K562 (cell line): ENCODE measurements around the gene CTDSPL. TPM values are rescaled to one million over a fixed set of nuclear protein-coding genes. Genes with fewer than 3 reads are reported as not detected.

Source experiments
- ATF1 ChIP-seq, 2 experiments: fragments of 450-650 bp in 1 of 2; IDR thresholded peaks; 2 replicates each; pipeline ENCODE4 v1.6.1; 2016; ENCODE audit warnings: missing compliant biosample characterization in 1 of 2, missing genetic modification characterization in 1 of 2
- CCAR2 ChIP-seq: fragments of 200-400 bp; formaldehyde crosslinking; IDR thresholded peaks from 2 replicates; pipeline ENCODE4 v1.6.1; 2017; ENCODE audit warnings: mild to moderate bottlenecking, low read depth, low read length
- DDX20 ChIP-seq: fragments of 450-650 bp; IDR thresholded peaks from 2 replicates; pipeline ENCODE4 v1.6.1; 2016; ENCODE audit warnings: missing genetic modification characterization, low read depth, mild to moderate bottlenecking, missing compliant biosample characterization, moderate library complexity
- FOSL1 ChIP-seq: fragments of 200-800 bp; sonication (Bioruptor generic); conservative IDR thresholded peaks from 2 replicates; pipeline ENCODE4 v1.6.1; 2016; ENCODE audit warnings: missing genetic modification characterization, missing compliant biosample characterization
- IFI16 ChIP-seq: fragments of 250-450 bp; sonication (Bioruptor Pico); IDR thresholded peaks from 2 replicates; pipeline ENCODE4 v2.1.2; 2022; ENCODE audit warnings: mild to moderate bottlenecking, inconsistent platforms
- KLF1 ChIP-seq: fragments of 450-650 bp; IDR thresholded peaks from 2 replicates; pipeline ENCODE4 v1.6.1; 2016; ENCODE audit warnings: missing genetic modification characterization, missing compliant biosample characterization
- LCOR ChIP-seq: sonication (generic); formaldehyde crosslinking; IDR thresholded peaks from 2 replicates; pipeline ENCODE4 v1.8.0; 2022; ENCODE audit warnings: mild to moderate bottlenecking, missing genetic modification reagents
- MBD1 ChIP-seq: fragments of 250-450 bp; sonication (Bioruptor Pico); IDR thresholded peaks from 2 replicates; pipeline ENCODE4 v1.8.0; 2022; ENCODE audit warnings: inconsistent platforms
- MEF2A ChIP-seq: IDR thresholded peaks from 2 replicates; pipeline ENCODE4 v1.6.1; 2011; ENCODE audit warnings: low read depth, mild to moderate bottlenecking, low read length, moderate library complexity; ENCODE audit not compliant: control insufficient read depth
- MYNN ChIP-seq, 2 experiments: sonication (generic); formaldehyde crosslinking in 1 of 2; IDR thresholded peaks; 2 replicates each; pipeline versions ENCODE4 v1.5.0 to v1.6.1; 2016 to 2020; ENCODE audit warnings: antibody characterized with exemption in 1 of 2, missing genetic modification reagents in 1 of 2
- NFIC ChIP-seq: fragments of 450-650 bp; IDR thresholded peaks from 2 replicates; pipeline ENCODE4 v1.6.1; 2017; ENCODE audit warnings: mild to moderate bottlenecking, inconsistent platforms
- NRF1 ChIP-seq, 2 experiments: fragments of 450-650 bp; IDR thresholded peaks in 1 of 2; conservative IDR thresholded peaks in 1 of 2; 2 replicates each; pipeline ENCODE4 v1.6.1; 2014; ENCODE audit warnings: mild to moderate bottlenecking in 2 of 2
- SIX5 ChIP-seq, 2 experiments: IDR thresholded peaks; 2 replicates each; pipeline ENCODE4 v1.6.1; 2011; ENCODE audit warnings: low read length in 2 of 2, borderline replicate concordance in 1 of 2, low read depth in 1 of 2, mild to moderate bottlenecking in 1 of 2, moderate library complexity in 1 of 2; ENCODE audit not compliant: insufficient read depth in 1 of 2
- SPI1 ChIP-seq: IDR thresholded peaks from 2 replicates; pipeline ENCODE4 v1.6.1; 2011; ENCODE audit warnings: low read depth, low read length, control low read depth, borderline replicate concordance
- ZBTB40 ChIP-seq, 2 experiments: fragments of 450-650 bp in 1 of 2; sonication (generic) in 1 of 2; formaldehyde crosslinking in 1 of 2; IDR thresholded peaks; 2 replicates each; pipeline versions ENCODE4 v1.7.1 to v1.9.0; 2016 to 2022; ENCODE audit warnings: inconsistent platforms in 1 of 2, mild to moderate bottlenecking in 1 of 2, missing genetic modification reagents in 1 of 2
- ZNF778 ChIP-seq: fragments of 450-650 bp; formaldehyde crosslinking; IDR thresholded peaks from 2 replicates; pipeline ENCODE4 v1.4.0; 2020; ENCODE audit warnings: mild to moderate bottlenecking, moderate library complexity
- polyA plus RNA-seq, 8 experiments: library from polyadenylated mRNA; depleted of rRNA in 4 of 8; stranded (reverse) in 5 of 8; unstranded in 3 of 8; fragments of >200 nt; fragmentation: Nextera tagmentation in 2 of 8; fragmentation: Illumina TruSeq in 1 of 8; extraction: Ambion mirVana in 2 of 8; extraction: Trizol in 1 of 8; gene quantifications; 2 replicates each; pipeline versions ENCODE4 v1.2.1 to v1.2.3, GENCODE V29; 2011 to 2014; ENCODE audit warnings: inconsistent platforms in 1 of 8, missing spikeins in 1 of 8
- total RNA-seq, 7 experiments: library from RNA; depleted of rRNA in 6 of 7; stranded (reverse); fragments of >200 nt in 6 of 7; fragmentation: Illumina TruSeq in 2 of 7; extraction: Trizol in 2 of 7; gene quantifications; 2 replicates each; pipeline versions ENCODE4 v1.2.1 to v1.2.3, GENCODE V29; 2011 to 2021; ENCODE audit warnings: low replicate concordance in 1 of 7

Gene CTDSPL
- total and polyA plus RNA-seq, 9 of the 15 experiments (the other 6 are each of a cell fraction or from before 2014, with no cell fraction given): 5.1 to 19.3 (median 11.3) TPM

DNA sequence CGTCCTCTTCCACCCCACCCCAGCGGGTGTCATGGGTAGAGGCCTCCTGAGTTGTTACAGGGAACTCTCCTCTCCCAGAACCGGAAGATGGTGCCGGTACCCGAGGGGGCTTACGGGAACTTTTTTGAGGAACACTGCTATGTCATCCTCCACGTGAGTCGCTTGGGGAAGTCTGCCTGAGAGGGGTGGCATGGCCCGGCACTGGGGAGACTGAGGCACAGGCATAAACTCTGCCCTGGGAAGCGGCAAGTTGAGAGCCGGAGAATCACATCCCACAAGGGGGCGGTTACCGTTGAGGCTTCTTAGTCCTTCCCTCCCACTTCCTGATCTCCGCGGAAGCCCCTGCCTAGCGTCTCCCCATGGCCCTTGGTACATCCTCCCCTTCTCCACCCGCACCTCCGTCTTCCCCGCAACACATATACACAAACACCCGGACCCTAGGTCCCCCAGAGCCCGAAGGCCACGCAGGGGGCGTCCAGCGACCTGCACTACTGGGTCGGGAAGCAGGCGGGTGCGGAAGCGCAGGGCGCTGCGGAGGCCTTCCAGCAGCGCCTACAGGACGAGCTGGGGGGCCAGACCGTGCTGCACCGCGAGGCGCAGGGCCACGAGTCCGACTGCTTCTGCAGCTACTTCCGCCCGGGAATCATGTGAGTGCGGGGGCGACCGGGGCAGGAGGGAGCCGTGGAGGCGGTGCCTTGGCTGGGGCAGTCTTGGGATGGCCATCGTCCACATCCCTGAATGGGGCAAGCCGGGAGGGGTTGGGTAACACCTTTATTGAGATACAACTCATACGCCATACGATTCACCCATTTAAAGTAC, 132.3 kb downstream of the CTDSPL start (continued):
- no peak for TF ChIP-seq IFI16 (CRISPR knock-in tag)
- TF ChIP-seq SIX5 (IDR thresholded peaks at IDR 0.05; ENCODE audit: borderline replicate concordance in 1 of 2, insufficient read depth in 1 of 2, low read depth in 1 of 2, low read length in 2 of 2): no peak
- TF ChIP-seq NRF1 (conservative IDR thresholded peaks at IDR 0.05 in 1 of 2, IDR thresholded peaks at IDR 0.05 in 1 of 2): peak; percentile 71 to 76
- no peak for TF ChIP-seq MBD1
- peak; percentile 83 for TF ChIP-seq KLF1
- TF ChIP-seq NFIC: peak; percentile 65
- peak; percentile 76 for TF ChIP-seq LCOR (CRISPR knock-in tag)
- no peak for TF ChIP-seq ATF1 (CRISPR knock-in tag; IDR thresholded peaks at IDR 0.05)
- TF ChIP-seq ATF1 (tag; IDR thresholded peaks at IDR 0.05): peak; percentile 76
- TF ChIP-seq SPI1: peak; percentile 72
- TF ChIP-seq CCAR2: no peak
- peak; percentile 94 for TF ChIP-seq ZBTB40 (IDR thresholded peaks at IDR 0.05)
- no peak for TF ChIP-seq ZBTB40 (CRISPR knock-in tag; IDR thresholded peaks at IDR 0.05)
- no peak for TF ChIP-seq MEF2A
- TF ChIP-seq DDX20 (tag): 0 out of 2 replicates have a peak, but pooled peaks have one; percentile 30
- peak; percentile 52; the same call in 1 of the 2 replicates for TF ChIP-seq MYNN (IDR thresholded peaks at IDR 0.05)
- TF ChIP-seq MYNN (CRISPR knock-in tag; IDR thresholded peaks at IDR 0.05): no peak
- TF ChIP-seq FOSL1 (tag): no peak; the same call in 1 of the 2 replicates
- no peak for TF ChIP-seq ZNF778
